Upper lobe of right lung (tissue), 1 donor: ENCODE data around the gene PLA2G2F. TPM values are rescaled to one million over a fixed set of nuclear protein-coding genes. Genes with fewer than 3 reads are reported as not detected.

Source experiments
- ATAC-seq: fragments of 200-7000 bp; cut with Tn5 transposase; one replicate; pipeline ENCODE4 v1.9.1; 2020; ENCODE audit warnings: mild to moderate bottlenecking, moderate library complexity
- DNase-seq: peaks from one replicate; pipeline ENCODE4 v3.0.0-alpha.2; 2020
- H3K27ac ChIP-seq: fragments of 200-600 bp; one replicate; pipeline ENCODE4 v1.8.0; 2022
- H3K27me3 ChIP-seq: fragments of 200-600 bp; one replicate; pipeline ENCODE4 v1.8.0; 2022; ENCODE audit warnings: mild to moderate bottlenecking
- H3K36me3 ChIP-seq: fragments of 200-600 bp; one replicate; pipeline ENCODE4 v1.8.0; 2022
- H3K4me1 ChIP-seq: fragments of 200-600 bp; one replicate; pipeline ENCODE4 v1.8.0; 2022
- H3K4me3 ChIP-seq: fragments of 200-600 bp; one replicate; pipeline ENCODE4 v1.8.0; 2022; ENCODE audit warnings: mild to moderate bottlenecking
- H3K9me3 ChIP-seq: fragments of 200-600 bp; one replicate; pipeline ENCODE4 v1.8.0; 2022
- intact Hi-C: fragments of 100-400 bp; cut with DNase I; formaldehyde crosslinking; loops from one replicate; pipeline ENCODE4 v1.11.0; 2022
- total RNA-seq: library from RNA; stranded (reverse); fragmentation: NEBNext Ultra II Directional; extraction: Animal tissue kit (Norgen Biotek cat#: 25700); gene quantifications from one replicate; pipeline ENCODE4 v1.2.1, GENCODE V29; 2021
- TF ChIP-seq, protein P1 (sequence below): fragments of 200-600 bp; IDR thresholded peaks from one replicate; pipeline ENCODE4 v1.8.0; 2022; ENCODE audit warnings: antibody characterized with exemption
- donor health status: DM: no; HTN: yes; CAD: no; lungs with severe emphysema.

Gene PLA2G2F
- total RNA-seq, 1 donor from 2014 or later = not detected

DNA sequence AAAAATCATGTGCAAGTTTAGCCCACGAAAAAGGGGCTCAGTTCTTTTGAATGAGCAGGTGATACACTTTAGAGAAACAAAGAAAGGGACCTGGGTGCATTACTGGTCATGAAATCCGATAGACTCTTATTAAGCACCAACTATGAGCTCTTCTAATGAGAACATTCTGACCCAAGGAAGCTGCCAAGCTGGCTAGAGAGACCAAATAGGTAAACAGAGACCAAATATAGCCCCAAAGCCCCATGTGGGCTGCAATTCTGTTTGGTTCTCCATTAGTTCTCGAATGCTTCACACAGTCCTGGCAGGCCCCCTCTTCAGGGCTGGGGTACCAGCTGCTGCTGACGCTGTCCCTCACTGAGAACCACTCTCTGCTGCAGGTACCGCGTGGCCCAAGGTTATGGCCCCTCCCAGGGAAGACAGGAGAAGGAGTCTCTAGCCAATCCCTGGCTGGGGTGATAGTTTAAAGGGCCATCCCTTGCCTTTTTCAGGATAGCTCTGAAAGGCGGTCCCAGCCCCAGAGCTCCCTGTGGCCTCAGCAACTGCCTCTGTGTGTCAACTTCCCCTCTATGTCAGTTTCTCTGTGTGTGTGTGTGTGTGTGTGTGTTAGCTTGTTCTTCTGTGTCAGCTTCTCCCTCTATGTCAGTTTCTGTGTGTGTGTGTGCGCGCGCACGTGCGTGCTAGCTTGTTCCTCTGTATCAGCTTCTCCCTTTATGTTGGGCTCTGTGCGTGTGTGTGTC lies 39.7 kb downstream of the PLA2G2F start:
- DNase-seq (no peak), ATAC-seq (peak; percentile 25)

DNA sequence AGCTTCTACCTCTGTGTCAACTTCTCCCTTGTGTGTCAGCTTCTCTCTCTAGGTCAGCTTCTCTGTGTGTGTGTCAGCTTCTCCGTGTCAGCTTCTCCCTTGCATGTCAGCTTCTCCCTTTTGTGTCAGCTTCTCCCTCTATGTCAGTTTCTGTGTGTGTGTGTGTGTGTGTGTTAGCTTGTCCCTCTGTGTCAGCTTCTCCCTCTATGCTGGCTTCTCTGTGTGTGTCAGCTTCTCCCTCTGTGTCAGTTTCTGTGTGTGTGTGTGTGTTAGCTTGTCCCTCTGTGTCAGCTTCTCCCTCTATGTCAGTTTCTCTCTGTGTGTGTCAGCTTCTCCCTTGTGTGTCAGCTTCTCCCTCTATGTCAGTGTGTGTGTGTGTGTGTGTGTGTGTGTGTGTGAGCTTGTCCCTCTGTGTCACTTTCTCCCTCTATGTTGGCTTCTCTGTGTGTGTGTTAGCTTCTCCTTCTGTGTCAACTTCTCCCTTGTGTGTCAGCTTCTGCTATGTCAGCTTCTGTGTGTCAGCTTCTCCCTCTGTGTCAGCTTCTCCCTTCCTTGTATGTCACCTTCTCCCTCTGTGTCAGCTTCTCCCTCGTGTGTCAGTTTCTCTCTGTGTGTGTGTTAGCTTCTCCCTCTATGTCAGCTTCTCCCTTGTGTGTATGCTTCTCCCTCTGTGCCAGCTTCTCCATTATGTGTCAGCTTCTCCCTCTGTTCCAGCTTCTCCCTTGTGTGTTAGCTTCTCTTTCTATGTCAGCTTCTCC lies 40.4 kb downstream of the PLA2G2F start:
- Histone ChIP-seq H3K4me1 (no peaks in the 10 kb centered on the region), H3K4me3 (no peak overlapping the region), H3K27ac (no peak overlapping the region), H3K9me3 (no peaks in the 10 kb centered on the region), H3K36me3 (no peaks in the 10 kb centered on the region), H3K27me3 (no peaks in the 10 kb centered on the region)
- TF ChIP-seq, protein P1, sequence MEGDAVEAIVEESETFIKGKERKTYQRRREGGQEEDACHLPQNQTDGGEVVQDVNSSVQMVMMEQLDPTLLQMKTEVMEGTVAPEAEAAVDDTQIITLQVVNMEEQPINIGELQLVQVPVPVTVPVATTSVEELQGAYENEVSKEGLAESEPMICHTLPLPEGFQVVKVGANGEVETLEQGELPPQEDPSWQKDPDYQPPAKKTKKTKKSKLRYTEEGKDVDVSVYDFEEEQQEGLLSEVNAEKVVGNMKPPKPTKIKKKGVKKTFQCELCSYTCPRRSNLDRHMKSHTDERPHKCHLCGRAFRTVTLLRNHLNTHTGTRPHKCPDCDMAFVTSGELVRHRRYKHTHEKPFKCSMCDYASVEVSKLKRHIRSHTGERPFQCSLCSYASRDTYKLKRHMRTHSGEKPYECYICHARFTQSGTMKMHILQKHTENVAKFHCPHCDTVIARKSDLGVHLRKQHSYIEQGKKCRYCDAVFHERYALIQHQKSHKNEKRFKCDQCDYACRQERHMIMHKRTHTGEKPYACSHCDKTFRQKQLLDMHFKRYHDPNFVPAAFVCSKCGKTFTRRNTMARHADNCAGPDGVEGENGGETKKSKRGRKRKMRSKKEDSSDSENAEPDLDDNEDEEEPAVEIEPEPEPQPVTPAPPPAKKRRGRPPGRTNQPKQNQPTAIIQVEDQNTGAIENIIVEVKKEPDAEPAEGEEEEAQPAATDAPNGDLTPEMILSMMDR = no peak
- ATAC-seq = no peak
- DNase-seq = no peak
- intact Hi-C loops = no loop called here

More for the DNA sequence above, 39.7 kb downstream of the PLA2G2F start:
- Histone ChIP-seq H3K9me3 (no peaks in the 10 kb centered on the region), H3K4me1 (no peaks in the 10 kb centered on the region), H3K36me3 (no peaks in the 10 kb centered on the region), H3K27ac (no peak overlapping the region), H3K27me3 (no peaks in the 10 kb centered on the region), H3K4me3 (no peak overlapping the region)
- TF ChIP-seq, protein P1 = no peak
- intact Hi-C loops = no loop called here

DNA sequence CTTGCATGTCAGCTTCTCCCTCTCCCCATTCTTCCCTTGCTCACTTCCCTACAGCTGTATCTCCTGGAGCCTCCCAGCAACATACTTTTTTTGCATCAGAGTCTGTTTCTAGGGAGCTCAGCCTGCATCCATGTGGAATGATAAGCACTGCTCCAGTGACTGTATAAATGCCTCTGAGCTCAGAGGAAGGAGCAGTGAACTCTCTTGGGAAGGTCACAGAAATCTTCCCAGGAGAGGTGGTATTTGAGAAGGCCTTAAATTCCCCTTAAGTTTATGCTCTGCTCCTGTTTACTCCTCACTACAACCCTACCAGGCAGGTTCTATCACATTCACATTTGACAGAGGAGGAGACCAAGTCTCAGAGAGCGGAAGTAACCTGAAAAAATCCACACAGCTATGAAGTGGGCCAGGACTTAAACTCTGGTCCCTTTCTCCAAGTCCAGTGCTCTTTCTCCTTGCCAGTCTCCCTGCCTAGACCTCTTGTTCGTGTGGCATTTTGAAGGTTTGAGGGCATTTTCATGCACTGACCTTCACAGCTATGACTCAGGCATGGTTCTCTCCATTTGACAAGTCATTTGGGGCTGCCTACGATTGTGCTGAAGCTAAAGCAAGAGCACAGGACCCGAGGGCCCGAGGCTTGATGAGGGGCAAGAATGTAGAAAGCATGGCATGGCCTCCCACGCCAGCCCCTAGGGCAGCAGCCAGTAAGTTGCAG lies 41.2 kb downstream of the PLA2G2F start:
- intact Hi-C loops = no loop called here
- ATAC-seq (no peak), DNase-seq (no peak)
- Histone ChIP-seq H3K27me3 (no peaks in the 10 kb centered on the region), H3K4me3 (no peak overlapping the region), H3K4me1 (no peaks in the 10 kb centered on the region), H3K27ac (no peak overlapping the region), H3K9me3 (no peaks in the 10 kb centered on the region), H3K36me3 (no peaks in the 10 kb centered on the region)
- TF ChIP-seq, protein P1 = no peak

DNA sequence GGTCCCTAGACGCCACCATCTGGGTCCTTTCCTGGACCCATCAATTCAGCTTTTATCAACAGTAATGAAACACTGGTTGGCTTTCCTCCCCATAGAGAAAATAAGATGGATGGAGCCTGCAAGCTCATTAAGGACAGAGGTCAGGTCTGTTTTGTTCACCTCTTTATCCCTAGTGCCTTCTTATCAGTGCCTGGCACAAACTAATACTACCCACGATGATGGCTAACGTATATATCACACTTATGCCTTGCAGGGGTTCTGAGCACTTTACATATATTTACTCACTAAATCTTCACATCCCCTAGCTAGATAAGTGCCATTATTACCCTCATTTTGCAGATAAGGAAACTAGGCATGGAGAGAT lies 41.7 kb downstream of the PLA2G2F start:
- no peak overlapping the region for H3K27ac ChIP-seq
- no peak overlapping the region for H3K4me3 ChIP-seq
- H3K9me3 ChIP-seq = no peaks in the 10 kb centered on the region
- ATAC-seq (no peak), DNase-seq (no peak)
- intact Hi-C loops = no loop called here
- H3K4me1 ChIP-seq = no peaks in the 10 kb centered on the region
- TF ChIP-seq, protein P1 = no peak
- H3K36me3 ChIP-seq = no peaks in the 10 kb centered on the region
- H3K27me3 ChIP-seq = no peaks in the 10 kb centered on the region

DNA sequence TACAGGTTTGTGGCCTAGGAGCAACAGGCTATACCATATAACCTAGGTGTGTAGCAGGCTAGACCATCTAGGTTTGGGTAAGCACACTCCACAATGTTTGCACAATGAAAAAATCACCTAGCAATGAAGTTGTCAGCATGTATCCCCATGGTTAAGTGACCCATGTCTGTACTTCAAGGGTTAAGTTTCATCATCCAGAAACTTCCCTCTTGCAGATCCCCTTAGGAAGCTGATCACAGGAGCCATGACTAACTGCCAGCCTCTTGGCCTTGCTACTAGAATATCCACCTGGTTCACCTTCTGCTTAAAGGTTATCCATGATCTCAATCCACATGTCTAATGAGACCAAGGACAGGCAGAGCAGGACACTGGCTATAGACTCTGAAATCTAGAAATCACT lies 43.3 kb downstream of the PLA2G2F start:
- TF ChIP-seq, protein P1 = no peak
- no peaks in the 10 kb centered on the region for H3K27me3 ChIP-seq
- H3K27ac ChIP-seq = no peak overlapping the region
- ATAC-seq (no peak), DNase-seq (no peak)
- intact Hi-C loops = no loop called here
- H3K4me3 ChIP-seq = no peak overlapping the region
- H3K9me3 ChIP-seq = no peaks in the 10 kb centered on the region
- peaks cover 15% of the 10 kb centered on the region for H3K4me1 ChIP-seq
- H3K36me3 ChIP-seq = no peaks in the 10 kb centered on the region
